ENCODE results near the gene SEPTIN11.
"Not testable (repeated sequence)": the region's sequence is repeated elsewhere in the genome, so short reads cannot be mapped to it uniquely, and the experiment has no call there.

The SEPTIN11 gene

DNA sequence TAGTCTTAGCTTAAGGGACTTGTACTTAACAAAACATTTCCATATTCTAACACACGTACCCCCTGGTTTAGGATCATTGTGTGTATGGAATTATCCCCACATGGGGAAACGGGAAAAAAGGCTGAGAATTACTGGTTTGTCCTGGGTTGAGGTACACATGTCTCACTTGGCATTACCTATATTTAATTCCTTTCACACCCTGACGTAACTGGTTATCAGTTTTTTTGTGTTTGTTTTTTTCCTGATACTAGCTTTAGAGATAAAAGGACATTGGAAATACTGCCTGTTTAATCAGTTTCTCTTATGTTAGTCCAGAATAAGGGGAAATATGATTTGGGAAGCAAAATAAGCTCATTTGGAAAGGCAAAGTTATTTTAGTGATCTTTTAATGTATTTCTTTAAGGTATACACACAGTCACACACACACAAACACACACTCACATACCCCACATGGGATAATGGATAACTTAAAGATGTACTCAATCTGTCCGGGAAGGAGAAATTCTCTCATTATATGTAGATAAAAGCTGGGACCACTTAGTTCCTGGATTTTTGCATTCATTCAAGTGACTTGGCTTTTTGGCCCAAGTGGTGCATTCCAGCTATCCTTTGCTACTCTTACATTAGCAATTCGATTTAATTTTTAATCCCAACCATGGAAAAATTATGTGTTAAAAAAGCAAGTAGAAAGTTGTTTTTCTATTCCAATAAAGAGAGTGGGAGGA lies 13.0 kb downstream of the SEPTIN11 start:
- Histone ChIP-seq H3K4me3 (ENCODE audit: insufficient read depth, low read length, poor library complexity, severe bottlenecking) (no peak overlapping the region), H3K9me3 (ENCODE audit: insufficient read depth, low read length) (no peaks in the 10 kb centered on the region), H3K79me2 (ENCODE audit: insufficient read depth, low read length) (peaks cover 18% of the 10 kb centered on the region; the same call in 1 of the 2 replicates), H3K27ac (ENCODE audit: low read depth, low read length) (no peak overlapping the region), H3F3A (ENCODE audit: insufficient read depth) (no peaks in the 10 kb centered on the region), H3K9me2 (replicated peaks; ENCODE audit: insufficient read depth, low read length) (no peaks in the 10 kb centered on the region), H2AFZ (ENCODE audit: low read depth, low read length, severe bottlenecking) (no peak overlapping the region), H3K4me2 (ENCODE audit: low read depth, low read length, poor library complexity, severe bottlenecking) (no peak overlapping the region), H3K27me3 (ENCODE audit: low read length) (no peaks in the 10 kb centered on the region), H3K36me3 (ENCODE audit: low read length) (no peaks in the 10 kb centered on the region), H4K20me1 (ENCODE audit: low read depth, low read length) (no peaks in the 10 kb centered on the region), H3K9ac (ENCODE audit: low read length) (no peak overlapping the region)
- no peak for TF ChIP-seq EZH2phosphoT487 (conservative IDR thresholded peaks at IDR 0.05; ENCODE audit: low read length)
- TF ChIP-seq, protein P1, sequence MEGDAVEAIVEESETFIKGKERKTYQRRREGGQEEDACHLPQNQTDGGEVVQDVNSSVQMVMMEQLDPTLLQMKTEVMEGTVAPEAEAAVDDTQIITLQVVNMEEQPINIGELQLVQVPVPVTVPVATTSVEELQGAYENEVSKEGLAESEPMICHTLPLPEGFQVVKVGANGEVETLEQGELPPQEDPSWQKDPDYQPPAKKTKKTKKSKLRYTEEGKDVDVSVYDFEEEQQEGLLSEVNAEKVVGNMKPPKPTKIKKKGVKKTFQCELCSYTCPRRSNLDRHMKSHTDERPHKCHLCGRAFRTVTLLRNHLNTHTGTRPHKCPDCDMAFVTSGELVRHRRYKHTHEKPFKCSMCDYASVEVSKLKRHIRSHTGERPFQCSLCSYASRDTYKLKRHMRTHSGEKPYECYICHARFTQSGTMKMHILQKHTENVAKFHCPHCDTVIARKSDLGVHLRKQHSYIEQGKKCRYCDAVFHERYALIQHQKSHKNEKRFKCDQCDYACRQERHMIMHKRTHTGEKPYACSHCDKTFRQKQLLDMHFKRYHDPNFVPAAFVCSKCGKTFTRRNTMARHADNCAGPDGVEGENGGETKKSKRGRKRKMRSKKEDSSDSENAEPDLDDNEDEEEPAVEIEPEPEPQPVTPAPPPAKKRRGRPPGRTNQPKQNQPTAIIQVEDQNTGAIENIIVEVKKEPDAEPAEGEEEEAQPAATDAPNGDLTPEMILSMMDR (IDR thresholded peaks at IDR 0.05; ENCODE audit: insufficient read depth, low read length, poor library complexity, severe bottlenecking) = no peak

DNA sequence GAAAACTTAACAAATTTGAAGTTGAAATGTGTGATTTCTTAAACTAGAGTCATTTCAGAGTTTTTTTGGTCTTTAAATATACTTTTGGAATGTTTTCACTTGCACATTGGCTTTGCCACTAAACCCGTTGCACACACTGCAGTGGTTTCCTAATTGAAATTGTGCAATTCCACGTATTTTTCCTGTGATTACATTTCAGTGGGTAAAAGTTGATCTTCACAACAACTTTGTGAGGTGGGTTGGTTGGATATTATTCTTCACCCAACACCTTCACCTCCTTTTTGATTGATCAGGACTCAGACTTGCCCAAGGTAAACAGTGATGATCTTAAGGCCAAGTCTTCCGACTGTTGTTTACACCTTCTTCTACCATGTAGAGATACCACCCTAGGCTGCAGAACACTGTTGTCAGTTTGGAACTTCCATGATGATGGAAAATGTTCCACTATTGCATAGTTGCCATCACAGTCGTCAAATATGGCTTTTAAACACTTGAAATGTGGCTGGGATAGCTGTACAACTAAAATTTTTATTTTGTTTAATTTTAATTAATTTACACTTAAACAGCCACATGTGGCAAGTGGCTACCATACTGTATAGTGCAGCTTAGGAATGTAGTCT lies 13.7 kb downstream of the SEPTIN11 start:
- Histone ChIP-seq H3K9ac (ENCODE audit: low read length) (no peak overlapping the region), H4K20me1 (ENCODE audit: low read depth, low read length) (no peaks in the 10 kb centered on the region), H3K79me2 (ENCODE audit: insufficient read depth, low read length) (peaks cover 18% of the 10 kb centered on the region; the same call in 1 of the 2 replicates), H3K27me3 (ENCODE audit: low read length) (no peaks in the 10 kb centered on the region), H3K9me2 (replicated peaks; ENCODE audit: insufficient read depth, low read length) (no peaks in the 10 kb centered on the region), H3K4me2 (ENCODE audit: low read depth, low read length, poor library complexity, severe bottlenecking) (no peak overlapping the region), H3K27ac (ENCODE audit: low read depth, low read length) (no peak overlapping the region), H3K4me3 (ENCODE audit: insufficient read depth, low read length, poor library complexity, severe bottlenecking) (no peak overlapping the region), H3F3A (ENCODE audit: insufficient read depth) (no peaks in the 10 kb centered on the region), H3K9me3 (ENCODE audit: insufficient read depth, low read length) (no peaks in the 10 kb centered on the region), H2AFZ (ENCODE audit: low read depth, low read length, severe bottlenecking) (no peak overlapping the region), H3K36me3 (ENCODE audit: low read length) (no peaks in the 10 kb centered on the region)
- no peak for TF ChIP-seq EZH2phosphoT487 (conservative IDR thresholded peaks at IDR 0.05; ENCODE audit: low read length)
- TF ChIP-seq, protein P1 (IDR thresholded peaks at IDR 0.05; ENCODE audit: insufficient read depth, low read length, poor library complexity, severe bottlenecking) = no peak

DNA sequence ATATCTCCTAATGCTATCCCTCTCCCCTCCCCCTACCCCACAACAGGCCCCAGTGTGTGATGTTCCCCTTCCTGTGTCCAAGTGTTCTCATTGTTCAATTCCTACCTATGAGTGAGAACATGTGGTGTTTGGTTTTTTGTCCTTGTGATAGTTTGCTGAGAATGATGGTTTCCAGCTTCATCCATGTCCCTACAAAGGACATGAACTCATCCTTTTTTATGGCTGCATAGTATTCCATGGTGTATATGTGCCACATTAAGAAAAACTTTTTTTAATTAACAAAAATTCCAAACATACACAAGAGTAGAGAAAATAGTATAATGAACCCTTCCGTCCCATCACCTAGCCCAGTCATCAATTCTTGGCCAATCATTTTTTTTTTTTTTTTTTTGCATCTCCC lies 14.4 kb downstream of the SEPTIN11 start:
- H3K9ac ChIP-seq (ENCODE audit: low read length); H4K20me1 ChIP-seq (ENCODE audit: low read depth, low read length); H3K27ac ChIP-seq (ENCODE audit: low read depth, low read length); H3K9me2 ChIP-seq (replicated peaks; ENCODE audit: insufficient read depth, low read length); H3K9me3 ChIP-seq (ENCODE audit: insufficient read depth, low read length); H3K4me2 ChIP-seq (ENCODE audit: low read depth, low read length, poor library complexity, severe bottlenecking); H3F3A ChIP-seq (ENCODE audit: insufficient read depth); H2AFZ ChIP-seq (ENCODE audit: low read depth, low read length, severe bottlenecking); H3K36me3 ChIP-seq (ENCODE audit: low read length); H3K4me3 ChIP-seq (ENCODE audit: insufficient read depth, low read length, poor library complexity, severe bottlenecking); H3K27me3 ChIP-seq (ENCODE audit: low read length): not testable (repeated sequence)
- H3K79me2 ChIP-seq (ENCODE audit: insufficient read depth, low read length) = peaks cover 18% of the 10 kb centered on the region; the same call in 1 of the 2 replicates

DNA sequence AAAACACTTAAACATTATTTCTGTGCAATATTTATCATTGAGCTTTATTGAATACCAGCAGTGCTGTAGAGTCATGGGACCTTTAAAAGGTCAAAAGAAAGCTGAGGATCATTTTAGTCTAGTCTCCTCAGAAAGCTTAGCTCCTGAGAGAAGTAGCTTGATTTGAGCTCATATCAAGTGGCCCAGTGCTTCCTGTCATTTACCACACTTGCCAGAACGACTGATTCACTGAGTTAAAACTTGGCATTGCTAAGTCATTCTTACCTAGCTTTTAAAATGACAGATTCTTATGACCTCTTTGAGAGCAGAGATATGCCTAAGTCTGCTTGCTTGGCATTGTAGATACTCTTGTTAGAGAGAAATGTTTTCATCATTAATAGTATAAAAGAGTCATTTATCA lies 15.2 kb downstream of the SEPTIN11 start:
- Histone ChIP-seq H3K4me2 (ENCODE audit: low read depth, low read length, poor library complexity, severe bottlenecking) (no peak overlapping the region), H3K9ac (ENCODE audit: low read length) (no peak overlapping the region), H3F3A (ENCODE audit: insufficient read depth) (no peaks in the 10 kb centered on the region), H3K36me3 (ENCODE audit: low read length) (no peaks in the 10 kb centered on the region), H3K4me3 (ENCODE audit: insufficient read depth, low read length, poor library complexity, severe bottlenecking) (no peak overlapping the region), H3K27ac (ENCODE audit: low read depth, low read length) (no peak overlapping the region), H3K27me3 (ENCODE audit: low read length) (no peaks in the 10 kb centered on the region), H3K9me3 (ENCODE audit: insufficient read depth, low read length) (no peaks in the 10 kb centered on the region), H3K9me2 (replicated peaks; ENCODE audit: insufficient read depth, low read length) (no peaks in the 10 kb centered on the region), H2AFZ (ENCODE audit: low read depth, low read length, severe bottlenecking) (no peak overlapping the region), H3K79me2 (ENCODE audit: insufficient read depth, low read length) (peaks cover 14% of the 10 kb centered on the region; the same call in 1 of the 2 replicates), H4K20me1 (ENCODE audit: low read depth, low read length) (no peaks in the 10 kb centered on the region)
- TF ChIP-seq, protein P1 (IDR thresholded peaks at IDR 0.05; ENCODE audit: insufficient read depth, low read length, poor library complexity, severe bottlenecking) = no peak
- TF ChIP-seq EZH2phosphoT487 (conservative IDR thresholded peaks at IDR 0.05; ENCODE audit: low read length) = no peak
